Endometrial microvascular endothelial cells (primary cell): ENCODE measurements around the gene SPAG9. TPM values are rescaled to one million over a fixed set of nuclear protein-coding genes. Genes with fewer than 3 reads are reported as not detected.

Experiments
- in situ Hi-C: cut with HindIII; loops from 2 replicates; pipeline ENCODE4 v1.10.0; 2017; ENCODE audit warnings: low sequenced_read_pairs, low pct_unique_long_range_greater_than_20kb; ENCODE audit errors: inconsistent ontology term
- total RNA-seq: library from RNA; depleted of rRNA; stranded (reverse); fragments of >200 nt; gene quantifications from one replicate; pipeline ENCODE4 v1.2.3, GENCODE V29; 2015; ENCODE audit errors: inconsistent ontology term

Gene SPAG9
- total RNA-seq, 1 donor from 2014 or later: 41.1 TPM

GRCh38 chr17:50935221-50935995, 185.3 kb downstream of the SPAG9 start:
- in situ Hi-C loops: no loop called here

- in situ Hi-C loops: no loop called here
Measured at GRCh38 chr17:50934672-50935220, 185.9 kb downstream of the SPAG9 start.

- in situ Hi-C loops: no loop called here
Measured at GRCh38 chr17:50934161-50934560, 186.5 kb downstream of the SPAG9 start.

GRCh38 chr17:50931144-50931908, 189.3 kb downstream of the SPAG9 start:
- in situ Hi-C loops: no loop called here

GRCh38 chr17:50928646-50929045, 192.0 kb downstream of the SPAG9 start:
- in situ Hi-C loops: no loop called here

- in situ Hi-C loops: no loop called here
Measured at GRCh38 chr17:50927287-50927686, 193.4 kb downstream of the SPAG9 start.

- in situ Hi-C loops: no loop called here
Measured at GRCh38 chr17:50926523-50926922, 194.1 kb downstream of the SPAG9 start.

GRCh38 chr17:50925296-50925891, 195.3 kb downstream of the SPAG9 start:
- in situ Hi-C loops: no loop called here

- in situ Hi-C loops: no loop called here
Measured at GRCh38 chr17:50924800-50925199, 195.9 kb downstream of the SPAG9 start.

GRCh38 chr17:50924300-50924699, 196.4 kb downstream of the SPAG9 start:
- in situ Hi-C loops: no loop called here

- in situ Hi-C loops: no loop called here
Measured at GRCh38 chr17:50923611-50924010, 197.1 kb downstream of the SPAG9 start.

- in situ Hi-C loops: no loop called here
Measured at GRCh38 chr17:50922721-50923405, 197.8 kb downstream of the SPAG9 start.

GRCh38 chr17:50922107-50922506, 198.6 kb downstream of the SPAG9 start:
- in situ Hi-C loops: no loop called here

- in situ Hi-C loops: no loop called here
Measured at GRCh38 chr17:50920891-50921586, 199.6 kb downstream of the SPAG9 start.

GRCh38 chr17:50920041-50920410, 200.6 kb downstream of the SPAG9 start:
- in situ Hi-C loops: no loop called here

GRCh38 chr17:50919321-50920040, 201.2 kb downstream of the SPAG9 start:
- in situ Hi-C loops: no loop called here

GRCh38 chr17:50918933-50919296, 201.8 kb downstream of the SPAG9 start:
- in situ Hi-C loops: no loop called here
